ENCODE data around the gene PRSS8. TPM values are rescaled to one million over a fixed set of nuclear protein-coding genes. Genes with fewer than 3 reads are reported as not detected.

PRSS8 gene
- total RNA-seq, 1 donor from 2014 or later = 103 TPM

DNA sequence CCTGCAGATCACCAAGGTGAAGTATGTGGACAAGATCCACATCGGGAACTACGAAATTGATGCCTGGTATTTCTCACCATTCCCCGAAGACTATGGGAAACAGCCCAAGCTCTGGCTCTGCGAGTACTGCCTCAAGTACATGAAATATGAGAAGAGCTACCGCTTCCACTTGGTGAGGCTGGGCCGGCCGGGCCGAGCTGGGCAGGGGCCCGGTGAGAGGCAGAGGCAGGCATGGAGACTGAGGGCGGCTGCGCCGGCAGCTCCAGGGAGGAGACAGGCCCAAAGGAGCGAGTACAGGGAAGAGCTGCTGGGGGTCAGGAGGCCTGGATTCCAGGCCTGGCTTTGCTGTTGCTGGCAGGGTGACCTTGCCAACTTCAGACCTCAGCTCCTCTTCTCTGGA, 8.3 kb downstream of the PRSS8 start:
- intact Hi-C loops (cut with DNase I) = no loop called here
- peak; percentile 79 for DNase-seq
- peak; percentile 41 for ATAC-seq
- H3K36me3 ChIP-seq = peaks cover 63% of the 10 kb centered on the region
- H3K4me1 ChIP-seq = peaks cover 39% of the 10 kb centered on the region
- H3K27me3 ChIP-seq = no peaks in the 10 kb centered on the region
- H3K4me3 ChIP-seq = no peak overlapping the region
- TF ChIP-seq, protein P1, sequence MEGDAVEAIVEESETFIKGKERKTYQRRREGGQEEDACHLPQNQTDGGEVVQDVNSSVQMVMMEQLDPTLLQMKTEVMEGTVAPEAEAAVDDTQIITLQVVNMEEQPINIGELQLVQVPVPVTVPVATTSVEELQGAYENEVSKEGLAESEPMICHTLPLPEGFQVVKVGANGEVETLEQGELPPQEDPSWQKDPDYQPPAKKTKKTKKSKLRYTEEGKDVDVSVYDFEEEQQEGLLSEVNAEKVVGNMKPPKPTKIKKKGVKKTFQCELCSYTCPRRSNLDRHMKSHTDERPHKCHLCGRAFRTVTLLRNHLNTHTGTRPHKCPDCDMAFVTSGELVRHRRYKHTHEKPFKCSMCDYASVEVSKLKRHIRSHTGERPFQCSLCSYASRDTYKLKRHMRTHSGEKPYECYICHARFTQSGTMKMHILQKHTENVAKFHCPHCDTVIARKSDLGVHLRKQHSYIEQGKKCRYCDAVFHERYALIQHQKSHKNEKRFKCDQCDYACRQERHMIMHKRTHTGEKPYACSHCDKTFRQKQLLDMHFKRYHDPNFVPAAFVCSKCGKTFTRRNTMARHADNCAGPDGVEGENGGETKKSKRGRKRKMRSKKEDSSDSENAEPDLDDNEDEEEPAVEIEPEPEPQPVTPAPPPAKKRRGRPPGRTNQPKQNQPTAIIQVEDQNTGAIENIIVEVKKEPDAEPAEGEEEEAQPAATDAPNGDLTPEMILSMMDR (IDR thresholded peaks at IDR 0.05) = no peak
- peak overlapping the region; percentile 96 for H3K27ac ChIP-seq
- H3K9me3 ChIP-seq = no peaks in the 10 kb centered on the region

GRCh38 chr16:31125844-31126243, 9.7 kb downstream of the PRSS8 start:
- intact Hi-C loops (cut with DNase I) = no loop called here
- Histone ChIP-seq H3K4me3 (no peak overlapping the region), H3K27me3 (no peaks in the 10 kb centered on the region), H3K9me3 (no peaks in the 10 kb centered on the region), H3K27ac (no peak overlapping the region), H3K4me1 (peaks cover 38% of the 10 kb centered on the region), H3K36me3 (peaks cover 62% of the 10 kb centered on the region)
- TF ChIP-seq, protein P1 (IDR thresholded peaks at IDR 0.05) = no peak
- no peak for DNase-seq
- no peak for ATAC-seq

DNA sequence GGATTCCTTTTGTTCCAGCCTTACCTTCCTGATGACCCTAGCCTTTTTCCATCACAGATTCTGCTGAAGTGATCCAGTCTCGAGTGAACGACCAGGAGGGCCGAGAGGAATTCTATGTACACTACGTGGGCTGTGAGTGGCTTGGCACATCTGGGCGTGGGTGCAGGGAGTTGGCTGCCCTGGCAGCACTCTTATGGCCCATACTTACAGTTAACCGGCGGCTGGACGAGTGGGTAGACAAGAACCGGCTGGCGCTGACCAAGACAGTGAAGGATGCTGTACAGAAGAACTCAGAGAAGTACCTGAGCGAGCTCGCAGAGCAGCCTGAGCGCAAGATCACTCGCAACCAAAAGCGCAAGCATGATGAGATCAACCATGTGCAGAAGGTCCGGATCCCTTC, 15.4 kb downstream of the PRSS8 start:
- H3K4me1 ChIP-seq = peaks cover 15% of the 10 kb centered on the region
- no peaks in the 10 kb centered on the region for H3K27me3 ChIP-seq
- H3K36me3 ChIP-seq = peaks cover 57% of the 10 kb centered on the region
- TF ChIP-seq, protein P1 (IDR thresholded peaks at IDR 0.05) = no peak
- intact Hi-C loops (cut with DNase I) = no loop called here
- peak; percentile 64 for DNase-seq
- H3K9me3 ChIP-seq = no peaks in the 10 kb centered on the region
- no peak for ATAC-seq
- H3K27ac ChIP-seq = peak overlapping the region; percentile 90
- no peak overlapping the region for H3K4me3 ChIP-seq

GRCh38 chr16:31118223-31119155, 17.0 kb downstream of the PRSS8 start:
- Histone ChIP-seq H3K27me3 (no peaks in the 10 kb centered on the region), H3K27ac (peak overlapping the region; percentile 90), H3K4me1 (peaks cover 19% of the 10 kb centered on the region), H3K36me3 (peaks cover 47% of the 10 kb centered on the region), H3K9me3 (no peaks in the 10 kb centered on the region), H3K4me3 (peak overlapping the region; percentile 54)
- intact Hi-C loops (cut with DNase I) = no loop called here
- DNase-seq (no peak), ATAC-seq (peak; percentile 3)
- TF ChIP-seq, protein P1 (IDR thresholded peaks at IDR 0.05) = no peak

GRCh38 chr16:31117384-31118222, 17.9 kb downstream of the PRSS8 start, which contains the start of gene KAT8:
Gene KAT8, plus strand, starts transcription at chr16:31117664. Its CDS starts 18 bp downstream, at chr16:31117682.
- intact Hi-C loops (cut with DNase I) = no loop called here

More at GRCh38 chr16:31117384-31118222, 17.9 kb downstream of the PRSS8 start, which contains the start of gene KAT8:
- ATAC-seq = peak; percentile 97
- Histone ChIP-seq H3K9me3 (no peaks in the 10 kb centered on the region), H3K4me1 (peaks cover 21% of the 10 kb centered on the region), H3K27ac (peak within 1 kb of the TSS; percentile 90), H3K27me3 (no peaks in the 10 kb centered on the region), H3K36me3 (peaks cover 38% of the 10 kb centered on the region), H3K4me3 (peak within 1 kb of the TSS; percentile 54)
- TF ChIP-seq, protein P1 (IDR thresholded peaks at IDR 0.05) = no peak
- peak; percentile 99 for DNase-seq
